Neural cell (in vitro differentiated cells): Measurements from ENCODE around the gene STRBP. TPM values are rescaled to one million over a fixed set of nuclear protein-coding genes. Genes with fewer than 3 reads are reported as not detected.

Experiments
- H2AFZ ChIP-seq: fragments of 200-600, 300-800 bp; sonication (generic), shearing (Covaris generic); 2 replicates; pipeline ENCODE4 v1.6.0; 2014; ENCODE audit warnings: low read depth, mild to moderate bottlenecking, antibody characterized with exemption, low read length, moderate library complexity
- H3F3A ChIP-seq: fragments of 200-600 bp; shearing (Covaris generic); 2 replicates; pipeline ENCODE4 v1.6.1; 2016; ENCODE audit warnings: mild to moderate bottlenecking, moderate library complexity, mixed read lengths, antibody characterized with exemption, low read length; ENCODE audit not compliant: insufficient read depth, poor library complexity, severe bottlenecking
- H3K27ac ChIP-seq: fragments of 200-600, 300-800 bp; sonication (generic), shearing (Covaris generic); 2 replicates; pipeline ENCODE4 v1.5.1; 2014; ENCODE audit warnings: mild to moderate bottlenecking, low read length, moderate library complexity
- H3K27me3 ChIP-seq: fragments of 300-800, 200-600 bp; sonication (generic), shearing (Covaris generic); 2 replicates; pipeline ENCODE4 v1.6.0; 2014; ENCODE audit warnings: mild to moderate bottlenecking, low read depth, low read length, moderate library complexity; ENCODE audit not compliant: insufficient read depth
- H3K36me3 ChIP-seq: fragments of 300-800, 200-600 bp; sonication (generic), shearing (Covaris generic); 2 replicates; pipeline ENCODE4 v1.5.1; 2014; ENCODE audit warnings: mild to moderate bottlenecking, antibody characterized with exemption, low read length, moderate library complexity; ENCODE audit not compliant: insufficient read depth
- H3K4me2 ChIP-seq: fragments of 300-800, 200-600 bp; sonication (generic), shearing (Covaris generic); 2 replicates; pipeline ENCODE4 v1.6.0; 2014; ENCODE audit warnings: mild to moderate bottlenecking, low read length
- H3K4me3 ChIP-seq: fragments of 300-800, 200-600 bp; sonication (generic), shearing (Covaris generic); 2 replicates; pipeline ENCODE4 v1.5.1; 2014; ENCODE audit warnings: mild to moderate bottlenecking, low read length, moderate library complexity
- H3K79me2 ChIP-seq: fragments of 200-600 bp; shearing (Covaris generic); replicated peaks from 2 replicates; pipeline ENCODE4 v1.6.0; 2014; ENCODE audit warnings: mild to moderate bottlenecking, low read length, moderate library complexity; ENCODE audit not compliant: insufficient read depth
- H3K9ac ChIP-seq: fragments of 300-800, 200-600 bp; sonication (generic), shearing (Covaris generic); 2 replicates; pipeline ENCODE4 v1.6.1; 2016; ENCODE audit warnings: mild to moderate bottlenecking, low read length, mixed read lengths
- H3K9me2 ChIP-seq: fragments of 200-600 bp; shearing (Covaris generic); 2 replicates; pipeline ENCODE4 v1.6.1; 2016; ENCODE audit warnings: mild to moderate bottlenecking, low read length, mixed read lengths; ENCODE audit not compliant: insufficient read depth
- H3K9me3 ChIP-seq: fragments of 200-600, 300-800 bp; sonication (generic), shearing (Covaris generic); 2 replicates; pipeline ENCODE4 v1.6.1; 2016; ENCODE audit warnings: mild to moderate bottlenecking, mixed run types, low read length, moderate library complexity, mixed read lengths
- H4K20me1 ChIP-seq: fragments of 200-600 bp; shearing (Covaris generic); 2 replicates; pipeline ENCODE4 v1.6.1; 2016; ENCODE audit warnings: mild to moderate bottlenecking, mixed run types; ENCODE audit not compliant: insufficient read depth
- EP300 ChIP-seq: fragments of 450-650 bp; conservative IDR thresholded peaks from 2 replicates; pipeline ENCODE4 v1.6.1; 2014; ENCODE audit warnings: antibody characterized with exemption, mild to moderate bottlenecking, moderate library complexity; ENCODE audit not compliant: poor library complexity, severe bottlenecking
- EZH2 ChIP-seq: fragments of 200-600, 300-800 bp; shearing (Covaris generic), sonication (generic); IDR thresholded peaks from 2 replicates; pipeline ENCODE4 v1.6.1; 2014; ENCODE audit warnings: antibody characterized with exemption, low read length, borderline replicate concordance, mild to moderate bottlenecking; ENCODE audit not compliant: insufficient read depth, poor library complexity, severe bottlenecking
- MXI1 ChIP-seq: fragments of 450-650 bp; conservative IDR thresholded peaks from 2 replicates; pipeline ENCODE4 v1.6.1; 2014; ENCODE audit warnings: antibody characterized with exemption, mild to moderate bottlenecking; ENCODE audit not compliant: poor library complexity, severe bottlenecking
- POLR2AphosphoS5 ChIP-seq: IDR thresholded peaks from 2 replicates; pipeline ENCODE4 v1.6.1; 2012
- RAD21 ChIP-seq: fragments of 450-650 bp; conservative IDR thresholded peaks from 2 replicates; pipeline ENCODE4 v1.6.1; 2014; ENCODE audit warnings: antibody characterized with exemption, mild to moderate bottlenecking, moderate library complexity
- SMC3 ChIP-seq: fragments of 450-650 bp; conservative IDR thresholded peaks from 2 replicates; pipeline ENCODE4 v1.6.1; 2014; ENCODE audit warnings: antibody characterized with exemption, mild to moderate bottlenecking, moderate library complexity; ENCODE audit not compliant: poor library complexity
- TAF1 ChIP-seq: IDR thresholded peaks from 2 replicates; pipeline ENCODE4 v1.6.1; 2012; ENCODE audit warnings: low read depth
- polyA plus RNA-seq: library from polyadenylated mRNA; depleted of rRNA; stranded (reverse); fragments of >200 nt; gene quantifications from 2 replicates; pipeline ENCODE4 v1.2.3, GENCODE V29; 2014
- TF ChIP-seq, protein P1 (sequence below): IDR thresholded peaks from 2 replicates; pipeline ENCODE4 v1.6.1; 2012; ENCODE audit warnings: borderline replicate concordance
- TF ChIP-seq, protein P2 (sequence below): fragments of 450-650 bp; IDR thresholded peaks from 2 replicates; pipeline ENCODE4 v1.5.1; 2014; ENCODE audit warnings: antibody characterized with exemption, mild to moderate bottlenecking, moderate library complexity; ENCODE audit not compliant: poor library complexity, severe bottlenecking

The STRBP gene
- polyA plus RNA-seq, 1 donor from 2014 or later, result 64.6 TPM

DNA sequence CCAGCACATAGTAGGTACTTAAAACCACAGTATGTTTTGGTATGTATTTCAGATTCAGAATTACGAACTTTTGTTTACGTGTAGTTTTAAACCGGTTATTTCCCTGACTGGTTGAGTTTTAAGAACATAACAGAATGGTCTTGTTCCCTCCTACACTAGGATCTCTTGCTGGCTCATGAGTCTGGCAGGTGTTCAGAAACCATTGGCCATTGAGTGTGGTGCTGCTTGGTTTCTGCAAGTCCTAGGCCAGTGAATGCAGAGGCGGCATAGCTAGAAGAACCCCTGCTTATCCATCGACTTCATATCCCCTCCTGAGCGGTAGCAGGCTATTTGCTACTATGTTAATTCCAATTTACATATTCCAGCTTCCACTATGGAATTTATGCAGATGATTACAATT, 169.3 kb downstream of the STRBP start:
- no peak overlapping the region for H3K9ac ChIP-seq
- H2AFZ ChIP-seq, result no peak overlapping the region
- TF ChIP-seq, protein P1, sequence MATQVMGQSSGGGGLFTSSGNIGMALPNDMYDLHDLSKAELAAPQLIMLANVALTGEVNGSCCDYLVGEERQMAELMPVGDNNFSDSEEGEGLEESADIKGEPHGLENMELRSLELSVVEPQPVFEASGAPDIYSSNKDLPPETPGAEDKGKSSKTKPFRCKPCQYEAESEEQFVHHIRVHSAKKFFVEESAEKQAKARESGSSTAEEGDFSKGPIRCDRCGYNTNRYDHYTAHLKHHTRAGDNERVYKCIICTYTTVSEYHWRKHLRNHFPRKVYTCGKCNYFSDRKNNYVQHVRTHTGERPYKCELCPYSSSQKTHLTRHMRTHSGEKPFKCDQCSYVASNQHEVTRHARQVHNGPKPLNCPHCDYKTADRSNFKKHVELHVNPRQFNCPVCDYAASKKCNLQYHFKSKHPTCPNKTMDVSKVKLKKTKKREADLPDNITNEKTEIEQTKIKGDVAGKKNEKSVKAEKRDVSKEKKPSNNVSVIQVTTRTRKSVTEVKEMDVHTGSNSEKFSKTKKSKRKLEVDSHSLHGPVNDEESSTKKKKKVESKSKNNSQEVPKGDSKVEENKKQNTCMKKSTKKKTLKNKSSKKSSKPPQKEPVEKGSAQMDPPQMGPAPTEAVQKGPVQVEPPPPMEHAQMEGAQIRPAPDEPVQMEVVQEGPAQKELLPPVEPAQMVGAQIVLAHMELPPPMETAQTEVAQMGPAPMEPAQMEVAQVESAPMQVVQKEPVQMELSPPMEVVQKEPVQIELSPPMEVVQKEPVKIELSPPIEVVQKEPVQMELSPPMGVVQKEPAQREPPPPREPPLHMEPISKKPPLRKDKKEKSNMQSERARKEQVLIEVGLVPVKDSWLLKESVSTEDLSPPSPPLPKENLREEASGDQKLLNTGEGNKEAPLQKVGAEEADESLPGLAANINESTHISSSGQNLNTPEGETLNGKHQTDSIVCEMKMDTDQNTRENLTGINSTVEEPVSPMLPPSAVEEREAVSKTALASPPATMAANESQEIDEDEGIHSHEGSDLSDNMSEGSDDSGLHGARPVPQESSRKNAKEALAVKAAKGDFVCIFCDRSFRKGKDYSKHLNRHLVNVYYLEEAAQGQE, result no peak
- TF ChIP-seq TAF1 (no peak), EP300 (no peak), MXI1 (no peak), SMC3 (no peak), POLR2AphosphoS5 (no peak), EZH2 (no peak), RAD21 (no peak)
- TF ChIP-seq, protein P2, sequence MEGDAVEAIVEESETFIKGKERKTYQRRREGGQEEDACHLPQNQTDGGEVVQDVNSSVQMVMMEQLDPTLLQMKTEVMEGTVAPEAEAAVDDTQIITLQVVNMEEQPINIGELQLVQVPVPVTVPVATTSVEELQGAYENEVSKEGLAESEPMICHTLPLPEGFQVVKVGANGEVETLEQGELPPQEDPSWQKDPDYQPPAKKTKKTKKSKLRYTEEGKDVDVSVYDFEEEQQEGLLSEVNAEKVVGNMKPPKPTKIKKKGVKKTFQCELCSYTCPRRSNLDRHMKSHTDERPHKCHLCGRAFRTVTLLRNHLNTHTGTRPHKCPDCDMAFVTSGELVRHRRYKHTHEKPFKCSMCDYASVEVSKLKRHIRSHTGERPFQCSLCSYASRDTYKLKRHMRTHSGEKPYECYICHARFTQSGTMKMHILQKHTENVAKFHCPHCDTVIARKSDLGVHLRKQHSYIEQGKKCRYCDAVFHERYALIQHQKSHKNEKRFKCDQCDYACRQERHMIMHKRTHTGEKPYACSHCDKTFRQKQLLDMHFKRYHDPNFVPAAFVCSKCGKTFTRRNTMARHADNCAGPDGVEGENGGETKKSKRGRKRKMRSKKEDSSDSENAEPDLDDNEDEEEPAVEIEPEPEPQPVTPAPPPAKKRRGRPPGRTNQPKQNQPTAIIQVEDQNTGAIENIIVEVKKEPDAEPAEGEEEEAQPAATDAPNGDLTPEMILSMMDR, result no peak
- H4K20me1 ChIP-seq, result no peaks in the 10 kb centered on the region
- no peak overlapping the region for H3K4me2 ChIP-seq
- H3F3A ChIP-seq, result no peaks in the 10 kb centered on the region
- H3K9me2 ChIP-seq, result no peaks in the 10 kb centered on the region
- H3K79me2 ChIP-seq, result no peaks in the 10 kb centered on the region
- peaks cover 22% of the 10 kb centered on the region for H3K36me3 ChIP-seq
- H3K9me3 ChIP-seq, result no peaks in the 10 kb centered on the region
- H3K27me3 ChIP-seq, result no peaks in the 10 kb centered on the region
- no peak overlapping the region for H3K27ac ChIP-seq
- H3K4me3 ChIP-seq, result no peak overlapping the region

DNA sequence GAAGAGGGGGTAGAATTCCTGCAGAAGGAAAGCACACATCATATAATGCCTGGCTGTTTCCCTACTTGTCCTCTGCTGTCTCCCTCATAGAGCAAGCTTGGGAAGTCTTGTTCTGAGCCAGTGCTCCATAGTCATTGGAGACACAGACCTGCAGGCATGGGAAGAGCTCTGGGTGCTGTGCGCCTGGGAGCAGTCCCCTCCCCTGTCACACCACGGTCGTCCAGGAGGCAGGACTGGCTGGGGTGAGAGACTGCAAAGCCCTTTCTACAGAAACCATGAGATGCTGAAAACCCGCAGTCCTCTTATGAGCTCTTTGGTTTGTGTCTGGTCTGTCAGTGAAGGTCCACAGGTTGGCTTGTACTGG, 170.3 kb downstream of the STRBP start:
- no peaks in the 10 kb centered on the region for H3K27me3 ChIP-seq
- TF ChIP-seq MXI1 (no peak), TAF1 (no peak), EP300 (no peak), SMC3 (no peak), POLR2AphosphoS5 (no peak), RAD21 (no peak)
- TF ChIP-seq, protein P1, result no peak
- TF ChIP-seq, protein P2, result no peak
- H3K36me3 ChIP-seq, result peaks cover 29% of the 10 kb centered on the region
- no peaks in the 10 kb centered on the region for H3K9me3 ChIP-seq
- no peaks in the 10 kb centered on the region for H3F3A ChIP-seq
- no peaks in the 10 kb centered on the region for H3K9me2 ChIP-seq
- no peak overlapping the region for H3K9ac ChIP-seq
- H2AFZ ChIP-seq, result no peak overlapping the region
- H4K20me1 ChIP-seq, result no peaks in the 10 kb centered on the region
- no peak overlapping the region for H3K4me2 ChIP-seq
- H3K27ac ChIP-seq, result no peak overlapping the region
- H3K4me3 ChIP-seq, result no peak overlapping the region
- no peaks in the 10 kb centered on the region for H3K79me2 ChIP-seq
